GM19455 (cell line): Measurements from ENCODE around the gene RANBP1.
"Not testable (repeated sequence)": the region's sequence is repeated elsewhere in the genome, so short reads cannot be mapped to it uniquely, and the experiment has no call there.

ENCODE experiments used
- ATAC-seq: cut with Tn5 transposase; IDR thresholded peaks from one replicate; pipeline ENCODE4 v1.9.1; 2021; ENCODE audit not compliant: unreplicated experiment

Gene RANBP1

DNA sequence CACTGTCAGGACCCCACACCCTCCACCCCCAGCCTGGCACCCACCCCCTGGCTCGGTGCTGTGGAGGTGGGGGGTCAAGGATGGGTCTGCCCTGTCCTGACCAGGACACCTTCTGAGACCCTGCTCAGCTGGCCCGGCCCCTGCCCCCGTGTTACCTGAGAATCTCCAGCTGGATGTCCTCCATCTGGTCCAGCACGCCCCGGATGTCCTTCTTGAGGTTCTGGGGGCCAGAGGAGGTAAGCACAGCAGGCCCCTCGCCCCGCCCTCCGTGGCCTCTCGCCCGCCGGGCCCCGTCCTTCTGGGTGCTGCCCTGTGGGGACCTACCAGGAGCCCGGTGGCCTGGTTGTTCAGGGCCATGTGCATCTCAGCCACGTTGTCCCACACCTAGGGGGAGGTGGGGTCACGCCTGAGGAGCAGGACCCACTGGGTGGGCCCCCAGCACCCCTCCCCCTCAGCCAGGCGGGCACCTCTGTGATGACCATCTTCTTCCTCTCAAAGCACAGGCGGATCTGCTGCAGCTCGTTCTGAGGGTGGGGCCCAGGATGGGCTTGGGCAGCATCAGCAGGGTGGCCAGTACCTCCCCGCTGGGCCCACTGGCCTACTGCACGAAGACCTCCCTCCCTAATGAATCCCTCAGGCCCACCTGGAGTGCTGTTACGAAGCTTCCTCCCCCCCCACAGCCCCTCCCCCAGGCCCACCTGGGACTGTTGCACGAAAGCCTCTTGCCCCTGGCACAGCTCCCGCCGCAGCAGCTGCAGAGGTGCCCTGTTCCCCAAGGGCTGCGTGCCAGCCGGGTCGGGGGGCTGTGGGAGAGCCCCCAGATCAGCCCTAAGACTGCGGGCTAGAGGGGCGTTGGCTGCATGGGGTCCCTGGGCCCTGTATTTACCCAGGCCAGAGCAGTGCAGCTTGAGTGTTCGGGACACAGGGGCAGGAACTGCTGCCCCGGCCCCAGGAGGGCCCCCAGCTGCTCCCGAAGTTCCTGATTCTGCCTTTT lies 33.6 kb downstream of the RANBP1 start:
- ATAC-seq: no peak

DNA sequence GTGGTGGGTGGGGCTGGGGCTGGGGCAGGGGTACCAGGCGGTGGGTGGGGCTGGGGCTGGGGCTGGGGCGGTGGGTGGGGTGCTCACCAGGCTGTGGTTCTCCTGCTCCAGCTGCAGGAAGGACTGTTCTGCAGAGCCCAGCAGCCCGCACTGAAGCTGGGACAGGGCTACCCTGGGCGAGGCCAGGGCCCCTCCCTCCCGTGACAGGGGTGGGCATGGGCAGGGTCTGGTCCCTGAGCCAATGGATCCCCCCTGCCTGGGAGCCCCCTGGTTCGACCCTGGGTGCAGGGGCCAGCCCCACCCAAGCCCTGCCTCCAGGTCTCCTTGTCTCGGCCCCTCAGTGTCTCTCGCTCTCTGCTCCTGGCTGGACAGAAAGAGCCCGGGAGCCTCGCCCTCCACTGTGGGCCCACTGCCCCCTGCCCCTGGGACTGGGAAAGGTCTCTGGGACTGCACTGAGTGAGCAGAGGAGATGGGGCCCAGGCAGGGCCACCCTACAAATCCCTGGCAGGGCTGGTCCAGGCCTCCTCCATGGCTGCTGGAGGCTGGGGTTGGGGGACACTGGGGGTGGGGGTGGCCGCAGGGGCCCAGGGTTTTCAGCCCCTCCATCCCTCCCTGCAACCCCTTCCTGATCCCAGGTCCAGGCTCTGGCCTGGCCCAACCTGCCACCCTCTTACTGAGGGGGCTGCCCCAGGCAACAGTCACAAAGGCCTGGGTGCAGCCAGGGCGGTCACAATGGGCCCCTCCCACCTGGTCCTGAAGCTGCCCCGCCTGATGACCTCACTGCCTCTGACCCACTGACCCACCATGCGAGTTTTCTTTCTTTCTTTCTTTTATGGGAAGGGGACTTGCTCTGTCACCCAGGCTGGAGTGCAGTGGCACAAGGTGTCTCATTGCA lies 34.7 kb downstream of the RANBP1 start, which contains the start of gene CCDC188:
Gene CCDC188, minus strand, starts transcription at position 675 of the 895 bp plus-strand sequence. Its CDS starts 69 bp downstream, at position 606.
- ATAC-seq: no peak

DNA sequence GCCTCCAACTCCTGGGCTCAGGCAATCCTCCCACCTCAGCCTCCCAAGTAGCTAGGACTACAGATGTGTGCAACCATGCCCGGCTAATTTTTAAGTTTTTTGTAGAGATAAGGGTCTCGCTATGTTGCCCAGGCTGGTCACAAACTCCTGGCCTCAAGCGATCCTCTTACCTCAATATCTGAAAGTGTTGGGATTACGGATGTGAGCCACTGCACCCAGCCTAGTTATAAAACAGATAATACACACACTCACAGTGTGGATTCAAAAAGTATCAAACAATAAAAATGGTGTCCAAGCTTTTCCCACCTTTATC lies 35.3 kb downstream of the RANBP1 start:
- no peak for ATAC-seq

DNA sequence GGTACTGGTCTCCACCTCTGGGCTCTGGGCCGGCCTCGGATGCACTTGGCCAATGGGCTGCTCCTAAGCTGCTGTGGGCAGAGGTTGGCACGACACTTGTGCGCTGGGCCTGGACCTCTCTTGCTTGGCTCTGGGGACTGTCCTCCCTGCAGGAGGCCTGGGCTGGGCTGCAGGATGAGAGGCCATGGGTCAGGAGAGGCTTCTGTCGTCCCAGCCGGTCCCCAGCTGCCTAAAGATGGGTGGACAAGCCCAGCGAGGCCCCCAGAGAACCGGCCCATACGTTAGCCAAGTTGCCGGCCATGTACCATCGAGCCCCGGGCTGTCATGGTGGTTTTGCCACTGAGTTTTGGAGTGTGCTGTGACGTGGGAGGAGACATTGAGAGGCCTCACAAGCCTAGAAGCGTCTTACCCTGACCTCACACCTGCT lies 36.6 kb downstream of the RANBP1 start:
- ATAC-seq: no peak

DNA sequence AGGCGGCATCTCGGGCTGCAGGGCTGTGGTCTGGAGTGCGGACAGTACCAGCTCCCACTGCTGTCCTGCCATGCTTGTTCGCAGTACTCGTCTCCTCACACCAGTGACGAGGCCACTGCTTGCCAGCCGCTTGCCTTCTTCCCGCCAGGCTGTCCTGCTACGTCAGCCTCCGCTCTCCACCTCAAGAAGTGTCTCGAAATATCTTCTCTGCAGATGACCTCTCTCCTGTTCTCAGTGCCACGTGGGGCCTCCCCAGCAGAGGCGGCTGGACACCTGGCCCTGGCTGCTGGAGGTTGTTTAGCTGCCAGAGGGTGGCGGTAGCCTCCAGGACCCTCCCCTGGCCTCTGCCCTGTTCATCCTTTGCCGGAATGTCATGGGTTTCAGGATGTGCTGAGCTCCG lies 38.0 kb downstream of the RANBP1 start:
- no peak for ATAC-seq

DNA sequence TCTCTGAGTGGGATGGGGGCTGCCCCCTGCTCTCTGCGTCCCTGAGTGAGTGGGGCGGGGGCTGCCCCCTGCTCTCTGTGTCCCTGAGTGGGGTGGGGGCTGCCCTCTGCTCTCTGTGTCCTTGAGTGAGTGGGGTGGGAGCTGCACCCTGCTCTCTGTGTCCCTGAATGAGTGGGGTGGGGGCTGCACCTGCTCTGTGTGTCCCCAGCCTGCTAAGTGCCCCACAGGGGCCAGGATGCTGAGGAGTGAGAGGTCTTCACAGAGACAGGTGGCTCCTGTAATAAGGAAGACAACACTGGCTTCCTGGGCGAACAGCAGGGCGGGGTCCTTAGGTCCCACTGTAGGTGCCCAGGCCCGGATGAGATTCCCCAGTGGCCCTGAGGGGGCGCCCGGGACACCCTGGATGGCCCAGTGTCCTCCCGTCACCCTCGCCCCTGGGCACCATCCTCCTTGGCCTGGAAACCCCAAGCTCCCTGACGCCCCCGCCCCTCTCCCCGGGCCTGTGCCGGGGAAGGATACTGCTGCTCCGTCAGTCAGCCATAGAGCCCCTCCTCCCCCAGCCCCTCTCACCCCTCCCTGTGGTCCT lies 38.8 kb downstream of the RANBP1 start:
- no peak for ATAC-seq

DNA sequence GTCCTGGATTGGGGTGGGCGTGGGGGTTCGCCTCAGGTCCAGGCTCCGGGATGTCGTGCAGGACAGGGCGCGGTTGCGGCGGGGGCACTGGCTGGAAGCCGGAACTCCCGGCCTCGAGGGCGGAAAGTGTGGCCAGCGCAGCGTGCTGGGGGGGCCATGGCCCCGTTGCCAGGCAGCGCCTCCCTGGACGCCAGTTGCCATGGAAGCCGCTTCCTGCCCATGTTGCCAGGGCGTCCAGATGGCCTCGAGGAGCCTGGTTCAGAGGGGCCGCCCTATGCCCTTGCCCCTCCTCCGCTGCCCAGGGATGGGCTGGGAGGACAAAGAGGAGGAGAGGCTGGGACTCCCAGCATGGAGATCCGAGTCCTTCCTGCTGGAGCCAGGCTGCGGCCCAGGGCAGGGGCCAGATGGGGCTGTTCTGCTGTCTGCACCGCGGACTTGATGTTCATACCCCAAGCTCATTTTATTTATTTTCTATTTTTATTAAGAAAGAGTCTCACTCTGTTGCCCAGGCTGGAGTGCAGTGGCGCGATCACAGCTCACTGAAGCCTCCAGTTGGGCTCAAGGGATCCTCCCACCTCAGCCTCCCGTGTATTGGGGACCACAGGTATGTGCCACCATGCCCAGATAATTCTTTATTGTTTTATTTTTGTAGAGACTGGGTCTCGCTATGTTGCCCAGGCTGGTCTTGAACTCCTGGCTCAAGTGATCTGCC lies 39.6 kb downstream of the RANBP1 start:
- ATAC-seq: no peak

DNA sequence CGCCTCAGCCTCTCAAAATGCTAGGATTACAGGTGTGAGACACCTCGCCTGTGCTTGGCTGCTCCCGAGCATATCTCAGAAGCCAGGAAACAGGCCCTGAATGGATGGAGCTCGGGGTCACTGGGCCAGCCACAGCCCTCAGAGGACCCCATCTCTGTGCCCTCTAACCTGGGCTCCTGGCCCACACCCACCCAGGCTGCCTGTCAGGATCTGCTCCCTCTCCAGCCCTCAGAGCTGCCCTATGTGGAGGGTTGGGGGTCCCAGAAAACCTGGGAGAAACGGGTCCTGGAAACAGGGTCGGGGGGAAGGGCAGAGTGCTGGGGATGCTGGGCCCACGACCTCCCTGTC lies 40.1 kb downstream of the RANBP1 start:
- no peak for ATAC-seq

DNA sequence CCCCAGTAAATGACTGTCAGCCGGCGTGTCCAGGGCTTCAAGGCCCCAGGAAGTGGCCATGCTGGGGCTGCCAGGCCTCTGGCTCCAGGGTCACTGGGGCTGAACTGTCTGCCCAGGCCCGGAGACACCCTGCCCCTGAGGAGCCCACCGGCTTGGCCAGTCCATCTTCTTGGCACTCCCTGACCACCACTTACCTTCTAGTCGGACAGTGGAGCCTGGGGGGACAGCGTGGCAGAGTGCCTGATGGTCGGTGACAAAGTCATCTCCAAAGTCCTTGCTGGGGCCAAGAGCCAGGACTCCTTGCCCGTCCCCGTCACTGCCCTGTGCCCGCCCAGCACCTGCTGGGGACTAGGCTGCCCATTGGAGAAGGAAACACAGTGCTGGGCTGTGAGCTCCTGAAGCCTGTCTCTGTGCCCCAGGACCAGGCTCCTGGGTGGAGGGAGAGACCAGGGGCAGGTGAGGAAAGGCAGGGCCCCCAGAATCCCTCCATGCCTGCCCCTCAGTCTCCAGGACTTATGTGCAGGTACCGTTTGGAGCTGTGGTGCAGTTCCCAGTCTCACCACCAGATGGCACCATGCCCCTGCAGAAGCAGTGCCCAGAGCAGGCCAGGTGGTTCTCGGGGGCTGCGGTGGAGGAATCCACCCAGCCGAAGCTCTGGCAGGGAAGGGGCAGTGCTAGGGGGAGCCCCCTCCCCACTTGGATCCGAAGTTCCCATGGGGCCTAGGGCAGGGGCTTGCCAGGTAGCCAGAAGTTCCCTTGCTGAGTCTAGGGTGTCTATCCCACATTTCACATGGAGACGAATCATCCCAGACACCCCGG lies 40.9 kb downstream of the RANBP1 start:
- no peak for ATAC-seq

DNA sequence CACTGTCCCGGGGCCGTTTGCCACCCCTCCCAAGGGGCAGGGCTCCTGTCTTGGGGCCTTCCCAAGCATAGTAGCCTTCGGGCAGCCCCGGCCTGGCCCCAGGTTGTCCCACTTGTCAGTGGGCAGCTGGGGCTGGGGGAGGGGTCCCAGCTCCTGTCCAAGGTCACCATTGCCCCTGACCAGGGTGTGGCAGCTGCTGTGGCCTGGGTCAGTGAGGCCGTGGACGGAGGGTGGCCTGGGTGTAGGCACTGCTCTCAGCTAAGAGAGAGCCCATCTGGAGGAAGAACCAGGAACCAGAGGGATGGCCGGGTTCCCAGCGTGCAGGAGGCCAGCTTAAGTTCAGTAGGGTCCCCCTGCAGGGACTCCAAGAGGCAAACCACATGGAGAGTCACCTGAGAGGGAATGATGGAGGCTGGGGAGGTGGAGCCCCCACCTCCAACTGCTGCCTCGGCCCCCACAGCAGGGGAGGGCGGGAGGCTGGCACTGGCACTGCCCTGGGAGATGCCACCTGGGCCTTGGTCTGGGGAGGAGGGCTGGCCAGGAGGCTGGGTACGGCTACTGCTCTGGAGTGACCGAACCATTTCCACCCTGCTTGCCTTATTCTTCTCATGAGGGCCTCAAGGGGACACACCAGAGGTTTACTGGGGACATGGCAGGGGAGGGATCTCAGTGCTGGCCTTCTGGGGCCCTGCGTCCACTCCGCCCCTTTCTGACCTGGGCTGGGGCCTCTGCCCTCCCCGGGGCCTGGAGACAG lies 41.7 kb downstream of the RANBP1 start:
- ATAC-seq: no peak

DNA sequence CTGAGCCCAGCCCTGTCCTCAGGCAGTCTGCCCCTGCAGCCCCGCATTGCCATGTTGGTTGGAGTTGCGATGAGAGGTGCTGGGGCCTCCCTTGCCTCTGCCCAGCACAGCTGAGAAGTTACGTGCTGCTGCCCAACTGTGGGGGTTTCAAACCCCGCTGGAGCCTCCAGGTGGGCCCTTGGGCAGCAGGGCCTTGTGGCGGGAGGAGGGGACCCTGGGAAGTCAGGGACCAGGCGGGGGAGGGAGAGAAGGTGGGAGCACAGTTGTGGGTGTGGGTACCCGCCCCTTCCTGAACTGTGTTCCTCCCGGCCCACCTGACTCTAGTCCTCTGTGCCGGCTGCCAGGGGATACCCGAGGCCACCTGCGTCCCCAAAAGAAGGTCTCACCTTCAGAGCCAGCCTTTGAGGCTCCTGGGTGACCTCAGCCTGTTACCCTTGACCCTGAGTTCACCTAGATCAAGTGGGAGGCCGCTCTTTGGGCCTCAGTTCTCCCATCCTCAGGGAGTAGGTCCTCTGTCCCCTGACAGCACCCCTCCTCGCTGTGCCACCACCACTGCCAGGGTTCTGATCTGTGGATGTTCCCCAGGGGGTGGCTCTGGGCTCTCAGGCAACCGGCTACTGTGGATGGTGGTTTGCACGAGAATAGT lies 42.6 kb downstream of the RANBP1 start:
- no peak for ATAC-seq

DNA sequence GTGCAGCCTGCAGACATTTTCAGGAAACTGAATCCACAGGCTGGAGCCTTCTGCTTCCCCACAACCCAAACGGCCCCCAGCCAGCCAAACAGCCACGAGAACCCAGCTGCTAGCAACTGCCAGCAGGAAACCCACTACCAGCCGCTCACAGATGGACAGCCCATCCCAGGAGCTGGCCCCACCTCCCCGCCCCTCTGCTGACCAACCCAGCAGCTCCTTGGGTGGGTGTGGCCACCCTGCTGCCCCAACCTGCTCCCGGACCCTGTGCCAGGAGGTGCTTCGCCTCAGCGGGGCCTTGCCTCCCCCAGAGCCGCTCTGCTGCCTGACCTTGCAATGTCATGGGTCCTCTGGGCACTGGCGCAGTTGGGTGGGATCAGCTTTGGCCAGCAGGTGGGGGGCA lies 43.2 kb downstream of the RANBP1 start:
- no peak for ATAC-seq

DNA sequence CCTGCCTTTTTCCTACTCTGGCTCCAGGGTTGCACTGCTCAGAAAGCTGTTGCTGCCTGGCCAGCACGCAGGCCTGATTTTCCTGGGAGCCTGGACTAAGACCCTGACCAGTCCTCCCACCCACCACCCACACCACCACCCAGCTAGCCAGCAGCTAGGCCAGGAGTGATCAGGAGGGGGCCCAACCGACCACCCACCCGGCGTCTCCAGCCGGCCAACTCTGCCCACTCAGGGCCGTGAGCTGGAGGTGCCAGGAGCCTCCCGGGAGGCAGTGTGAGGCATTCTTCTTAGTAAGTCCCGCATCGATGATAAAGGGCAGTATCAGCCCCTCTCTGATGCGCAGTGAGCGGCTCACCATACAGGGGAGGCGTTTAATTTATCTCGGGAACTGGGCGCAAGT lies 43.6 kb downstream of the RANBP1 start:
- not testable (repeated sequence) for ATAC-seq

DNA sequence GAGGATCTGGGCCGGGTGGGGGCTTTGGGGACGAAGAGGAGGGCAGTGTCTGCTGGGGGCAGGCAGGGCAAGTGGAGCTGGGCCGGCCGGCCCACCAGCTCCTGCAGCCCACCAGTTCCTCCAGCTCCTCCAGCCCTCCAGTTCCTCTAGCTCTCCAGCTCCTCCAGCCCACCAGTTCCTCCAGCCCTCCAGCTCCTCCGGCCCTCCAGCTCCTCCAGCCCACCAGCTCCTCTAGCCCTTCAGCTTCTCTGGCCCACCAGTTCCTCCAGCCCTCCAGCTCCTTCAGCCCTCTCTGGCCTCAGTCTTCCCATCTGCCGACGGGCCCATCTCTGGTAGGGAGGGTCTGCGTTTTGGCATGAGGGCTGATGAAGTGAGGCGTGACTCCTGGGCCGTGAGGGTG lies 44.1 kb downstream of the RANBP1 start:
- ATAC-seq: no peak

DNA sequence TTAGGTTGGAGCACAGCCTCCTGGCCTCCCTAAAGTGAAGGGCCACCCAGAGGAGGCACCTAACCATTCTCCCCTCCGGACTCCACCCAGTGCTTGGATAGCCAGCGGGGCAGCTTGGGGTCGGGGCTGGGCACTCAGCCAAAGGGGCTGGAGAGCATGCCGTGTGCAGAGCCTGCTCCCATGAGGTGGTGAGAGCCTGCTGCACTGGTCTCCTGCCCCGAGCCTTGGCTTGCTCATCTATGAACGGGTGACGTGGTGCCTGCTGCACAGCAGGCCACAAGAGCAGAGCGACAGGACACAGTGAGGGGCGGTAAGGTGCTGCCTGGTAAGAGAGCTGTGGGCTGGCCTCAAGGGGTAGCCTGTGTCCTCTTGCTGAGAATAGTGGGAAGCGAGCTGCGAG lies 49.0 kb downstream of the RANBP1 start:
- no peak for ATAC-seq

DNA sequence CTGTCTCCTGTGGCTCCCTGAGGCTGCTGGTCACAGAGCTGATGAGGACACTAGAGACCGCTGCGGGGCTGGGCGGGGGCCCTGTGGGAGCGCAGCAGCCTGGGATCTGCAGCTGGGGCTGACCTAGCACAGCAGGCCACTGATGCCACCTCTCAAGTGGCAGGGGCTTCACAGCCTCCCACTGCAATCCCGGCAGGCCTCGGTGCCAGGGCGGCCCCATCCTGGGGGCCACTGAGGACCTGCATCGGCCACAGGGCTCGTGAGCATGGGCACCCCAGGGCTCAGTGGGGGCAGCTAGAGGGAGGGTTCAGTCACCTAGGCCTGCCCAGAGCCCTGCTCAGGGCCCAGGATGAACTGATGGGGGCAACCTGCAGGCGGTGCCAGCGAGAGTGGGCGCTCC lies 49.5 kb downstream of the RANBP1 start:
- ATAC-seq: no peak

DNA sequence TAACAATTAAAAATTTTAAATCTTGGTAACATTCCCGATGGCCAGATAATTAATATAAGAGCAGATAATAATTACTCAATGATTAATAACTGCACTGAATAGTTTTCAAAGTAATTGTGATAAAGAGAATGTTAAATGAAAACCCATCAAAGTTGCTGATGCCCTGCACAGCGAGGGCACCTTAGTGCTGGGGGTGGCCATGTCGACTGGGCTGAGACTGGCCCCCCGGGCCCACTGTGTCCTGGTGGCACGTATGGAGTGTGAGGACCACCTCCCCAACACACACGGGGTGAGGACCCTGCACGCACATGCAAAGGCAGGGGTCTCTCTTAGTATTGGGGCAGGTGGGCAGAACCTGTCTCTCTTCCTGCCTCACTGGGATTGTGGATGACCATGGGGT lies 50.0 kb downstream of the RANBP1 start:
- ATAC-seq: no peak

DNA sequence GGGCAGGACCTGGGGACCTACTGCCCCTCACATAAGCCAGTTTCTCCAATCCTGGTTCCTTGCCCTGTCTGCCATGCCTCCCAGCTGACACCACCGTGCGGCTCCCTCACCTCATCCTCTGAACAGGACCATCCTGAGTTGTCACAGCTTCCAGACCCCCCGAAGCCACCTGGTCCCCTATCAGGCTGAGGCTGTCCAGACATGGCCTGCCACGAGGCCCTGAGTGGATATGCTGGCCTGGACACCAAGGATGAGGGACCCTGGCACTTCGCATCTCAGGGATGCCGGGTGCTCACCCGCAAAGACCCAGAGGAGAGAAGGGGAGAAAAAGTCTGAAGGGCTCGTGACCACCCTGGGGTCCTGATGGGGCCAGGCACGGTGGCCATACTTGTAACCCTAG lies 50.8 kb downstream of the RANBP1 start:
- no peak for ATAC-seq
